ENCODE measurements around the gene ZBTB1.

Gene ZBTB1

GRCh38 chr14:64573109-64573508 is 68.5 kb downstream of the ZBTB1 start:
- no peak for DNase-seq
